ENCODE measurements around the gene ANXA5. TPM values are rescaled to one million over a fixed set of nuclear protein-coding genes. Genes with fewer than 3 reads are reported as not detected.

The ANXA5 gene
- total RNA-seq, 1 donor from 2014 or later, result 426 TPM

DNA sequence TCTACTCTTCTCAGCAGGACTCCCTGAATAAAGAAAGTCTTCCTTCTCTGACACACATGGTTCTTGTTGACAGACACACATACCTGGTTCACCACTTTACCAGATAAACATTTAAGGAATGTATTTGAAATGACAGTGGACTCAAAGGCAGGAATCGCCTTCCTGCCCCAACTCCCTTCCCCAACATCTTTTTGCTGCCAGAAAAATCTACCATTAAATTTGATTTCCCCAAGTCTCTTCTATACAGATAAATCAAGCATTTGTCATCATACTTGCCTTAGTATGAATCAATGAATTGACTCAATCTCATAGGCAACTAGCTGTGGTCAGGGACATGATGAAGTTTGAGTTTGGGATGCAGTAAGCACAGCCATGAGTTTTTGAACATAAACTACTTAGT lies 23.3 kb upstream of the ANXA5 start:
- Histone ChIP-seq H3K4me3 (no peak overlapping the region), H3K9me3 (no peaks in the 10 kb centered on the region), H3K36me3 (no peaks in the 10 kb centered on the region), H3K27me3 (ENCODE audit: low read depth) (no peaks in the 10 kb centered on the region), H3K27ac (no peak overlapping the region), H3K4me1 (peaks cover 9% of the 10 kb centered on the region)
- no peak for TF ChIP-seq CTCF (IDR thresholded peaks at IDR 0.05)
- ATAC-seq (no peak), DNase-seq (no peak)
- intact Hi-C loops (cut with DNase I), result no loop called here

DNA sequence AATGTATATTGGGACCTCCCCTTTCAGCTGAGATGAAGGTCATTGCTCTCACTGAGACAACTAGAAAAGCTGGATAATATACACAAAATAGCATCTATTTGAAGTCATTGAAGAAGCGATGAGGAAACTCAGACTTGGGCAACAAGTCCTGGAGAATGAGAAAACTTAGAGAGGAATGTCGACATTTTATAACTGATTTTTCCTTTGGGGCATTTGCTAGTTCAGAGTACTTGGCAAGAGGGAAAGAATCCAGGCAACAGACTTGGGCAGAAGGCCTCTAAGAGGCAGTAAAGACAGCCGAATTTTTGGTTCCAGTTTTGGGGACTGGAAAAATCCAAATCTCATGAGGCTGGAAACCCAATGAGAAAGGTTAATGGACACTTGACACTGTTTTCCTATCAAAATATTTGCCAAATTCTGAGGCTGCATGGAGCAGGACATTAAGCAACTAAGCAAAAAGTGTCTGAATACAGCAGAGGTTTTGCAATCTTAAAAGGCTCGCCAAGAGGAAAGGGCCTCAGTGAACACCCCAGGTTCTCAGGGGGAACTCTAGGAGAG lies 21.0 kb upstream of the ANXA5 start:
- Histone ChIP-seq H3K27me3 (ENCODE audit: low read depth) (no peaks in the 10 kb centered on the region), H3K36me3 (no peaks in the 10 kb centered on the region)

DNA sequence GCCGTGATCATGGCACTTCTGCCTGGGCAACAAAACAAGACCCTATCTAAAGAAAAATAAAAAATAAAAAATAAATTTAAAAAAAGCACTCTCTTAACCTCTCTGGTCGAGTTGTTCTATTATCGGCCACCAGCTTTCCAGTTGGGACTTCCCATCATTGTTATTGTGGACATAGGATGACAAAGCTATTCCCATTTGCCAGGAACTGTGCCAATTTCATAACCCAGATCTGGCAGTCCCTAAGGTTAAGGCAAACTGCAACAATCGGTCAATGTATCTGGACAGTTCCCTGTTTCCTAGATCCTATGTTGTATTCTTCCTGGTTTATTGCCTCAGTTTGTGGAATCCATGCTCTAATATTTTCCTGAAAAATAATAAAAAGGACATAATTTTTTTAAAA lies 17.8 kb upstream of the ANXA5 start:
- H3K27me3 ChIP-seq (ENCODE audit: low read depth), result no peaks in the 10 kb centered on the region
- no peaks in the 10 kb centered on the region for H3K36me3 ChIP-seq
- H3K27ac ChIP-seq, result no peak overlapping the region
- no peak for TF ChIP-seq CTCF (IDR thresholded peaks at IDR 0.05)
- DNase-seq (no peak), ATAC-seq (no peak)
- H3K9me3 ChIP-seq, result no peaks in the 10 kb centered on the region
- no peak overlapping the region for H3K4me3 ChIP-seq
- peaks cover 20% of the 10 kb centered on the region for H3K4me1 ChIP-seq
- intact Hi-C loops (cut with DNase I), result no loop called here

More for the DNA sequence above, 21.0 kb upstream of the ANXA5 start:
- no peak for TF ChIP-seq CTCF (IDR thresholded peaks at IDR 0.05)
- no peak overlapping the region for H3K27ac ChIP-seq
- ATAC-seq, result peak; percentile 65 to 76
- H3K4me1 ChIP-seq, result peaks cover 9% of the 10 kb centered on the region
- DNase-seq, result no peak
- intact Hi-C loops (cut with DNase I), result no loop called here
- no peaks in the 10 kb centered on the region for H3K9me3 ChIP-seq
- H3K4me3 ChIP-seq, result no peak overlapping the region

GRCh38 chr4:121712783-121713182 lies 16.0 kb upstream of the ANXA5 start:
- Histone ChIP-seq H3K4me3 (no peak overlapping the region), H3K27ac (no peak overlapping the region), H3K27me3 (ENCODE audit: low read depth) (no peaks in the 10 kb centered on the region), H3K36me3 (no peaks in the 10 kb centered on the region), H3K9me3 (no peaks in the 10 kb centered on the region), H3K4me1 (peaks cover 15% of the 10 kb centered on the region)
- DNase-seq (no peak), ATAC-seq (no peak)
- intact Hi-C loops (cut with DNase I), result no loop called here
- TF ChIP-seq CTCF (IDR thresholded peaks at IDR 0.05), result no peak

DNA sequence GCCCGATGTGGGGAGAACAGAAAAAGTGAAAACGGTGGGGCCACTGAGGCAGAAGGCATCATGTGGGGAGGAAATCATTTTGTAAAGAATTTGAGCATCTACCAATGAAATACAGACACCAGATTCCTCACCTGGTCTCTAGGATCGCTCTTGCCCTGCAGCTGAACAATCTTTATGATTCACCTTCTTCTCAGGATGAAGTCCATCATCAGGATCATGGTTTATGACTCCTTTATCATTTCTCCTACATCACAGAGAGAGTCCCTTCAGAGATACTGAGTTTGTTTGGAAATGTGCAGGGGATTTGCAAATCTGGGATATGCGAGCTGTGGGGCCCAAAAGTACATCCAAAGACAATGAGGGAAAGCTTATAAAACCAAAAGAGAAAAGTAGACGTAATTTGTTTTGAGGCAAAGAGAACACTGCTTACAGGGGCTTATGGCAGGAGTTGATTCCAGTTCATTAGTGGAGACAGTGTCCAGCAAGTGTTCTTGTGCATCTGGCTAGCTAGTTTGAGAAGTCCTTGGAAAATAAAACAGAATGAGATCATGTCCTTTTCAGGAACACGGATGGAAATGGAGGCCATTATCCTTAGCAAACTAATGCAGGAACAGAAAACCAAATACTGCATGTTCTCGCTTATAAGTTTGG lies 15.3 kb upstream of the ANXA5 start:
- peaks cover 11% of the 10 kb centered on the region for H3K4me1 ChIP-seq
- peak overlapping the region; percentile 58 for H3K27ac ChIP-seq
- no peak for TF ChIP-seq CTCF (IDR thresholded peaks at IDR 0.05)
- peak overlapping the region; percentile 31 for H3K4me3 ChIP-seq
- DNase-seq, result no peak
- H3K36me3 ChIP-seq, result no peaks in the 10 kb centered on the region
- ATAC-seq, result no peak
- H3K27me3 ChIP-seq (ENCODE audit: low read depth), result no peaks in the 10 kb centered on the region
- no peaks in the 10 kb centered on the region for H3K9me3 ChIP-seq
- intact Hi-C loops (cut with DNase I), result no loop called here
